Renal pelvis (tissue), 4 donors: ENCODE results near the gene TTI1. TPM values are rescaled to one million over a fixed set of nuclear protein-coding genes. Genes with fewer than 3 reads are reported as not detected.

ENCODE experiments used
- DNase-seq: peaks from one replicate; pipeline ENCODE4 v3.0.0-alpha.2; 2013
- polyA plus RNA-seq, 3 donors: library from polyadenylated mRNA; unstranded; fragments of 120-200 nt; gene quantifications; one replicate each; pipeline ENCODE4 v1.2.1, GENCODE V29; 2013; ENCODE audit not compliant: insufficient read length in 3 of 3

The TTI1 gene
- polyA plus RNA-seq, 3 donors: 28.7 to 37.1 (median 35.5) TPM

DNA sequence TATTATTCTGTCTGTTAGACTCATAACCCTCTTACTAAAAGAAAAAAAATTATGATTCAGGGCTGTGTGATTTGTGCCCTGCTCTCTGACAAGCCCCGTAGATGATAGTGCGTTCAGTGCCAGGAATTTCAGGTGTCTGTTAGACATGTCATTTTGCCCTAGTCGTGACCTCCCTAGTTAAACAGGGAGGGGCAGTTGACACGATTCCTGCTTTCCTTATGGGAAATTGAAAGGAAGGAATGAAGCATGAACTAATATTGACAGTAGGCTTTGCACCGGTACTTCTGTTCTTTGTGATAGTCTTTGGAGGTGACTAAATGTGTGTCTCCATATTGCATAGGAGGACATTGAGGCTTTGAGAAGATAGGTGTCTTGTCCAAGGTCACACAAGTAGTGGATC, 26.6 kb upstream of the TTI1 start:
- DNase-seq: no peak

DNA sequence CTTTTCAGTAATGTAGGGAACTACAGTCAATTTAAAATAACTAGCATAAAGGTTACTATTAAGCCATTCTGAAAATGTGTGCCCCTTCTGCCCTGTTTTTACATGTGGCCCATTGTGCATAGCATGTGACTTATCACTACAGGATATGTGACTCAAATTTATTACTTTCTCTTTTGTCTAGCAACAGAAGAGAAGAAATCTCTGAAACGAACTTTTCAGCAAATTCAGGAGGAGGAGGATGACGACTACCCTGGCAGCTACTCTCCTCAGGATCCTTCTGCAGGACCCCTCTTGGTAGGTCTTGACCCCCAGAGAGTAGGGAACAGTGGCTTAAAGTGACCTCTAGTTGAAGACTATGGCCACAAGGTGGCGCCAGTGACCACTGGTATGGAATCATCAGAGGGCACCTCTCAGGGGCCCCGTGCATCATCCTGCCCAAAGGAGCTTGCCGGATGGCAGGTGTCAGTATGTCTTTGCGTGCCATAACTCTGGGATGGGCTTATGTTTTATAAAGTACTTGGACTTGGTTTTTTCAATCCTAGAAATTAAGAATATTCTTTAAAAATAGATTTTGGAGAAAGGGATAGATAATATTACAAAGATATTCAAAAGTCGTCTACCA, 24.2 kb upstream of the TTI1 start:
- peak; percentile 66 for DNase-seq

DNA sequence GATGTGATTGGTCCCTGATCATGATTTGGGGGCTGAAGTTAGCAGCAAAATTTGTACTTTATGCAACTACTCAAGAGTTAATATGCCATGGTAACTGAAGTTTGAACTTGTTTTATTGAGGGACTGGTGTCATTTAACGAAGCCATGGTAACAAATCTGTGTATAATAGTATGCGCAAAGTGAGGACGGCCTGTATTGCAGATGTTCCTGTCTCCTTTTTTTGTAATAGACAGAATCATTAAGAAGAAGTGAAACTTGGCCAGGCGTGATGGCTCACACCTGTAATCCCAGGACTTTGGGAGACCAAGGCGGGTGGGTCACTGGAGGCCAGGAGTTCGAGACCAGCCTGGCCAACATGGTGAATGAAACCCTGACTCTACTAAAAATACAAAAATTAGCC, 22.6 kb upstream of the TTI1 start:
- DNase-seq: no peak

DNA sequence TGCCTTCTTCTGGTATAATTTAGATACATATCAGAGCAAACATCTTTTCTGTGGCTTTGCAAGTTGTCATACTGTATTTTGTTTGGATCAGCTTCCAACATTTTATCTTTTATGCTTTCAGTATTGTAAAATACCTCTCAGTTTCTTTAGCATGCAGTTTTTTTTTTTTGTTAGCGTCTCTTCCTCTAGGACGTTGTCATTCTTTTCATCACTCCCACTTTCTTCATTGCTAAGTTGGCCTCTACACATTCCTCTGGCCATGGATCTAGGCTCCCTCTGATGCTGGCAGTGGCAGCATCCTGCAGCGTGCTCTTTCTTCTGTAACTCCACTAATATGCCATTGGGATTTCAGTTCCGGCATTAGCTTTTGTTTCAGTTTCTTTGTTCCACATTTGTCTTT, 22.0 kb upstream of the TTI1 start:
- no peak for DNase-seq

DNA sequence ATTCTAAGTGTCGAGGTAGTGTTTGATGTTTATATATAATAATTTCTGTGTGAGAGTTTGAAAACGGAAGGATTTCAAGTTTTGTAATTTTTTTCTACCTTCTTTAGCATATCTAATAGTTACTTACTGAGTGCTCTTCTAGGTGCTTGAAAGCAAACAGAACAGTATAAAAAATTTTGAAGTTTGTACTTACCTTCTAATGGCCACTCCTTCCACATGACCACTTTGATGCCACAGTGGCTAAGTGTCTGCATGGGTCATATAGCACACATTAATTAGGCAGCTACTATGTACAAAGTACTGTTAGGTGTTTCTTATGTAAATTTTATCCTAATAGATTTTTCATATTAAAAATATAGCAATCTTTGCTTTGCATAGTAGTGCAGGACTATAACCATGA, 21.4 kb upstream of the TTI1 start:
- no peak for DNase-seq

DNA sequence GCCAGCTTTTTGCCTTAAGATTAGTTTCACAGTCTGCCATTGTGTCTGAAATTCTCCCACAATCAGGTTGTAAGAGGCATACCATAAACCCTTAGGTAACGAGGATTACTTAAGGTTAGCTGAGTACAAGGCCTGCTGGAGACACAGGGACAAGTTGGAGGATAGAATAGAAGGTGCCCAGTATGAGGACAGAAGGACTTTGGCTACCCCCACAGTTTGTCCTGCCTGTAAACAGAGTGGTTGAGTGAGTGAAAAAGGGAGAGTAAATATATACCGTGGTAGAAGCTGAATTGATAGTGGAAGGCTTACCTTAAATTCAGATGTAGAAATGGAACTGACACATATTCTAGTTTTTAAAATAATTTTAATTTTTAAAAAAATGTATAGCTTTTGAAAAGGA, 19.6 kb upstream of the TTI1 start:
- DNase-seq: no peak

DNA sequence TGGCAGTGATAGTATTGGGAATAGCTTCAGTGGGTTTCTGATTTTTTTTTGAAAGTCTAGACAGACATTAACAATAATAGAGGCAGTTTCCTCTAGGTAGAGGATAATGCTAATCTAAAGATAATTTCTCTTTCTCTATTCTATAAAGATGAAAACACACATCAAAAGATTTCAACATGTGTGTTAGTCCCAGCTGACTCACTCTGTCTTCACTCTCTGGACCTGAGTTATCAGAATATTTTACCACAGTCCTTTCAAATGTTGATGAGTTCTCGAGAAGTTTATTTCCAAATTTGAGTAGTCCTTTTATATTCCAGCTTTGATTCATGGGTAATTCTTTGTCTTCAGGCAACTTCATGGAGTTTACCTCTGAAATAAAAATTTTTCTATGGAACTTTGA, 17.4 kb upstream of the TTI1 start:
- DNase-seq: no peak

DNA sequence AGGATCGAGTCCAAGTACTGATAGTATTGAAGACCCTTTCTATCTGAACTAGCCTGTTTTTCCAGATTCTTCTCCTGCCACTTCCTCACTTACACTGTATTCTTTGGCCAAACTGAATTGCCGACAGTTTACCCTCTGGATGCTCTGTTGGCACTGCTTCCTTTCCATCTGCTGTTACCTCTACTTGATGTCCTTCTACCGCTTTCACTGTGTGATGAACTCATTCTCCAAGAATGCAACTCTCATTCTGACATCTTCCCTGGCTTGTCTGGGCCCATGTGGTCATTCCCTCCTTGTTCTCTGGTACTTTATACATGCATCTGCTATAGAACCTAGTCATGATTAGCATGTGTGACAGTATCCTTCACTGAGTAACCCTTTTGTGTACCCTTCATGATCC, 16.5 kb upstream of the TTI1 start:
- no peak for DNase-seq

DNA sequence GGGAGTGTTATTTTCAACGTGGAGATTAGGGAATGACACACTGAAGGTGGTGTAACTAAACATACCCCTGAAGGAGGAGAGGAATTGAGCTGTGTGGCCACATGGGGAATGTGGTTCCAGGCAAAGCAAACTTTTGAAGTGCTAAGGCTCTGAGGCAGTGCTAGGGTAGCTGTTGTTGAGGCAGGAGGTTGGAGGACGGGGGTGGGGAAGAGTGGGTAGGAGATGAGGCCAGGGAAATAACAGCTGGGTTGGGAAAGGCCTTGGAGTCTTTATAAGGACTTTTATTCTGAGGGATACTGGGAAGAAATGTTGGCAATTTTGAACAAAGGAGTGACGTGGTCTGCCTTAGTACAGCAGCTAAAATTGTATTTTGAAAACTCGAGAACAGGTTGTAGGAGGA, 13.3 kb upstream of the TTI1 start:
- DNase-seq: no peak

DNA sequence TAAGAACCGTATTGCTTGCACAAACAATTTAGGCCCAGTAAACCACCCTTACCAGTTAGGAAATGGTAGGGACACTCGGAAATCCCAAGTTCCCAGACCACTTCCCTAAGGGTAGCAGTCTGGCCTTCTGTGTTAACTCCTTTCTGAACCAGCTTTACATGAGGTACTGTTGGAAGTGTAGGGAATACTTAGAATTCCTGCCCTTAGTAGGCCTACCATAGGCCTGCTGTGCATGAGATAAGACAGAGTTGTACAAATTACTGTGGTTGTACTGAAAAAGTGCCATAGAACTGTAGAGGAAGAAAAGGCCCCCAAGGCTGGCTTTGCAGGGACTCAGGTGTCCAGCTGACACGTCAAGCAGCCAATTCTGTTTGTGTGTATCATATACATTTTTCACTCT, 11.4 kb upstream of the TTI1 start:
- DNase-seq: no peak

DNA sequence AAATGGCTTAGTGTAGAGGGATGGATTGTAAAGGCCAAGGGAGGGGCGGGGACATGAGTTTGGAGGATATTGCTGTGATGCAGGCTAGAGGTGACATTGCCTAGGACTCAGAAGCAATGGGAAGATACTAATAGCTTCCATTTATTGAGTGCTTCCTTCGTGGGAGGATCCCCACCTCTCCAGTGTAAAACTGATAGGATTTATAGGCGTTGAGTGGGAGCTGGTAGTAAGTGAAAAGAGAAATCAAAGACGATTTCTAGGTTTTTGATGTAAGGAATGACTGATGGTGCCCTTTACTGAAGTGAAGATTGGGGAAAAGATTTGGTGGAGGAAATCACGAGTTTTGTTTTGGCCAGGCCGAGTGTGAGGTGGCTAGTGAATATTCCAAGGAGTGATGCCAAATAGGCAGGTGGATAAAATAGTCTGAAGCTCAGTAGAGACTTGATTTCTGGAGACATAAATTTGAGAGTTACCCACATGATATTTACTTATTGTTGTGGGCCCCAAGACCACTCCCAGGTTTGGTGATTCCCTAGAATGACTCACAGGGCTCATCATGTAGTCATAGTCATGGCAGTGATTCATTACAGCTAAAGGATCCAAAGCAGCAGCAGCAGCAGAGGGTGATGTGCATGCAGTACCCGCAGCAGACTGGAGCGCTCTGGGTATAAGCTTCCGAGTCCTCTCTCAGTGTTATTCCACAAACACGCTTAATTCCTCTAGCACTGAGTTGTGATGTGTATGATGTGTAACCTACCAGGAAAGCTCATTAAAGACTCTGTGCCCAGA, 10.4 kb upstream of the TTI1 start:
- DNase-seq: no peak

DNA sequence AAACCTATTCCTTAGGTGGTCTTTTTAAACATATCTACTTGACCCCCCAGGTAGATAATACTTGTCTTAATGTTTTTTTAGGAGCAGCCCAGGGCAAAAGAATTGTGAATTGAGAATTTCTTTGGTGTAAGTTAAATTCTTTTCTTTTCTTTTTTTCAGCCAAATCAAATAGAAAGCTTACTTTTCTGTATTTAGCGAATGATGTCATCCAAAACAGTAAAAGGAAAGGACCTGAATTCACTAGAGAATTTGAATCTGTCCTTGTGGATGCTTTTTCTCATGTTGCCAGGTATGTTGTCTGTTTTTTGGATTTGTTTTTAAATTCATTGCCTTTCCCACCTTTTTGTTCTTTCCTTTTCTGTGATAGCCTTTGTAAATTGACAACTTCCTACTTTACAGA, 7.0 kb upstream of the TTI1 start:
- no peak for DNase-seq

DNA sequence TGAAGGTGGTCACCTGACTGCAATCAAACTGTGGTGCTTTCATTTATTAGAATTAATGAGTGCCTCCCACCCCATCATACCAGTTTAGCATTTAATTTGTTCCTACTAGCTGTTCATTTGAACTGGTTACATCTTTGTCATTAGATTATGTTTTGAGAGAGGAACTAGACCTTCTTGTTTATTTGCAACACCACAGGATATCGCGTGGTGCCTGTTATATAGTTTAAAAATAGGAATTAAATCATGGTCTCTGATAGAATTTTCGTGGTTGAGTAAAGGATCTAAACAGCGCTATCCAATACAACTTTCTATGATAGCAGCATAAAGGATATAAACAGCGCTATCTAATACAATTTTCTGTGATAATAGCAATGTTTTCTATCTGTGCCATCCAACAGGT, 3.1 kb upstream of the TTI1 start:
- DNase-seq: no peak

DNA sequence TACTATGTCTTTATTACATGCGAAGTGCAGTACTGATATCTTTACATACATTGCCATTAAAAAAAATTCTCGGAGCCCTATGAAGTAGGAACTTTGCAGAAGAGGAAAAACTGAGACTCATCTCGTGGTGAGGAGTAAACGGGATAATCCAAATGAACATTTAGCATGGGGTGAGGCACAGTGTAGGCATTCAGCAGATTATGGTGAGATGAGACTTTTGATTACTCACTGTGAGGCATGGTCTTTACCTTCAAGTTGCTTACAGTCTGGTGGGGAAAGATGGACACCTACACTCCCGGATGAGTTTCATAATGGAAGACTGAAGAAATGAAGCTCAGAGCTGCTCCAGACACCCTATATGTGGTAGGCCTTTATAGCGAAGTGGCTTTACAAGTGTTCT, 1.7 kb upstream of the TTI1 start:
- DNase-seq: no peak

DNA sequence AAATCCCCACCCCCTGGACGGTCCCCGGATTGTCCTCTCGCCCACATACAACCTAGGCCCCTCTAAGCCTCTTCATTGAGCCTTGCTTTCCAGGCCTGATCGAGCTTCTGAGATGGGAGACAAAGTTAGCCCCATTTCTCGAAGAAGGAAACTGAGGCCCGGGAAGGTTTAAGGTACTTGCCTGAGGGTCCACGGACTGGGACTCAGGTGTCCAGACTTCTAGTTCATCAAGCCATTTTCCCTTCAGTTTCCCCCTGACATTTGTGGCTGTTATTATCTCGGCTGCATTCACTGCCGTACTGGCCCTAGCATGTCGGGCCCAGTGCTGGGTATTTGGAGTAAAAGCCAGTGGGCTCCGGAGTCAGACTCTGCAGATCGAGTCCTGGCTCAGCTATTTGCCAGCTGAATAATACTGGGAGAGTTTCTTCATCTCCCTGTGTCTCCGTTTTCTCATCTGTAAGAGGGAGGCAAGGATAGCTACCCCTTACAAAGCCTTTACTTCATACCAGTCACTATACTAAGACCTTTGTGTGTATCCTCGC, 923 bp upstream of the TTI1 start:
- DNase-seq: no peak

DNA sequence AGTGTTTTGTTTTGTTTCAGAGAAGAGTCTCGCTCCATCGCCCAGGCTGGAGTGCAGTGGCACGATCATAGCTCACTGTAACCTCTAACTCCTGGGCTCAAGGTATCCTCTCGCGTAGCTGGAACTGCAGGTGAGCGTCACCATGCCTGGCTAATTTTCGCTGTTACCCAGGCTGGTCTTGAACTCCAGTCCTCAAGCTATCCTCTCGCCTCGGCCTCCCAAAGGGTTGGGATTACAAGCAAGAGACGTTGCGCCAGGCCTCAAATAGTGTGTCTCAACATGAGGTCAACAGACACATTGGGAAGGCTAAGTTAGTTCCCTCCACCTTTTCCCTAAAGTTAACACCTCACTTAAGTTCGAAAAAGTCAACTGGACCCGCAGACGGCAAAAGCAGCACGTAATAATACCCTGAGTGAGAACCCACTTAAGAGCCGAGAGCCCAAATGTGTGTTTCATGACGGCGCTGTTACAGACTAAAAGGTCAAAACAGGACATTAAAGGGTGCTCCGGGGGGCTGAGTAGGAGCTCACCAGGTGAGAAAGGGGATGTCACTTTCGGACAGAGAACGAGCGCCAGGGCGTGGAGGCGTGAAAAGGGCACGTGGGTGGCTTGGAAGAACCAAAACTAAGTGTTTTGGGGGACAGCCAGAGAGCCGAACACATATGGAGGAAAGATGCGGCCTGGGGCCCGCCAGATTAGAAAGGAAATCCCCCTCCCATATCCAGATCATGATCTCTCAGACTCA, 499 bp downstream of the TTI1 start:
- no peak for DNase-seq

DNA sequence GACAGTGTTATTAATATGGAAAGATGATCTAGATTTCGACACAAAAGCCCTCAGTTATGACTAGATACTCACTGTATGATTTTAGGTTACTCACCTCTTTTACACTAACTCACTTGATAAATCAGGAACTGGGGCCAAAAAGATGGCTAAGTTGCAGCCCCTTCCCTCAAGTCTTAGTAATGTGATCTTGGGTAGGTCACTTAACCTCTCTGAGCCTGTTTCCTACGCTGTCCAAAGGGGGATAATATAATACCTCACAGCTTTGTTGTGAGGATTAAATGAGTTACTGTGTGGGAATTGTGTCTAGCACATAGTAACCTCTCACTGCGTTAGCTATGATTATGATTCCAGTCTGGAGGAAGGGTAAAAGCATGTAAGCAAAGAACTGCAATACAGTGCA, 1.3 kb downstream of the TTI1 start:
- DNase-seq: no peak

DNA sequence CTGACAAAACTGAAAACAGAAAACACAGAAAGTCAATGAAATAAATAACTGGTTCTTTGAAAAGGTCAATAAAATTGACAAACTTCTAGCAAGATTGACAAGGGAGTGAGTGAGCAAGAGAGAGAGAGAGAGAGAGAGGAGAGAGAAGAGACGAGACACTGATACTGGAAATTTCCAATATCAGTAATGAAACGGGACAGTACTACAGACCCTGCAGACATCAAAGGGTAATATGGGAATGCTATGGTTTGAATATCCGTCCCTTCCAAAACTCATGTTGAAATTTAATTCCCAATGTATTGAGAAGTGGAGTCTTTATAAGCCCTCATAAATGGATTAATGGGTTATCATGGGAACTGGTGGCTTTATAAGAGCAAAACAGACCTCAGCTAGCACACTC, 3.8 kb downstream of the TTI1 start:
- no peak for DNase-seq

DNA sequence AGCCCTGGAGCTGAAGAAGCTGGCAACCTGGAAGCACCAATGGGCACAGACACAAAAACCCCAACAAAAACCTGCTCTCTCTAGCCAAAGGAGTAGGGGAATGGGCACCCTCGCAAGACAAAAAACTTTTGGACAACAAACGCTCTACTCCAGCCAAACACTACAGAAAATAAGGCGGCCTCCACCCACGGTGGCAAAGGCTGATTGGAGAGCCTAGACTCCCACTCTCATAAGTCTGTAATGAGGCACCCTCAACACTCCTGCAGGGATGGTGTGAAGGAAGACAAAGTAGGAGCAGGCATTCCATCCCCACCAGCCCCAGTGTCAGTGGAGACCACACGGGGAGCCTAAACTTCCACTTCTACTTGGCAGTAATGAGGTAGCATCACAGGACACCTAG, 8.8 kb downstream of the TTI1 start:
- no peak for DNase-seq

DNA sequence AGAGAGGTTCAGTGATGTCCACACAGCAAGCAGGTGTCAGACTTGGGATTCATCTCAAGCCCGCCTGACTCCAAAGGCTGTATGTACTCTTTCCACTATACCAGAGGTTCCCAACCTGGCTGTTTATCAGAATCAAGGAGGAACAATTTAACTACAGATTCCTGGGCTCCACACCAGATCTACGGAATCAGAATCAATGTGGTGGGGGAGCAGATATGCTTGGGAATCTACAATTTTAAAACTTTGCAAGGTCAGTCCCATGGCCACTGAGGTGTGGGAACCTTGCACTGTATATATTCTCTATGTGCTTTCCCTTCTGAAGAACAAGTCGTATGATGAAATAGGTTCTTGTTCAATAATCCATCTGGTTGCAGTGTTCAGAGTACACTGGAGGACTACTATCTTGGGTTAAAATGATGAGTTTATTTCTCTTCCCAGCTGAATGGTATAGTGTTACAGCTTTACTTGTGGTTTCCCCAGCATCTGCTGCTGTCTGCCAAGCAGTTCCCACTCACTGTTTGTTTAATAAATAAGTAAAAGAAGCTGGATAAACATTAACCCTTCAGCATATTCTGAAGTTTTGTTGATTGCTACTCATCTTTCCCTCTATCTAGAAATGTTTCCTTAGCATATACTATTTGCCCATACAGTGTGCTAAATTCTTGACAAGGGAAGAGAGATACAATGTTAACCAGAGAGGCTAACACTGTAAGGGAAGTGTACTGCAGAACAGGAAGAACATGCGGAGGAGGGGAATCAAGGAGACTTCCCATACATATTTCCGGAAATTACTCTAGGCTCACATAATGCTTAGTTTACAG, 9.9 kb downstream of the TTI1 start:
- DNase-seq: peak; percentile 20

DNA sequence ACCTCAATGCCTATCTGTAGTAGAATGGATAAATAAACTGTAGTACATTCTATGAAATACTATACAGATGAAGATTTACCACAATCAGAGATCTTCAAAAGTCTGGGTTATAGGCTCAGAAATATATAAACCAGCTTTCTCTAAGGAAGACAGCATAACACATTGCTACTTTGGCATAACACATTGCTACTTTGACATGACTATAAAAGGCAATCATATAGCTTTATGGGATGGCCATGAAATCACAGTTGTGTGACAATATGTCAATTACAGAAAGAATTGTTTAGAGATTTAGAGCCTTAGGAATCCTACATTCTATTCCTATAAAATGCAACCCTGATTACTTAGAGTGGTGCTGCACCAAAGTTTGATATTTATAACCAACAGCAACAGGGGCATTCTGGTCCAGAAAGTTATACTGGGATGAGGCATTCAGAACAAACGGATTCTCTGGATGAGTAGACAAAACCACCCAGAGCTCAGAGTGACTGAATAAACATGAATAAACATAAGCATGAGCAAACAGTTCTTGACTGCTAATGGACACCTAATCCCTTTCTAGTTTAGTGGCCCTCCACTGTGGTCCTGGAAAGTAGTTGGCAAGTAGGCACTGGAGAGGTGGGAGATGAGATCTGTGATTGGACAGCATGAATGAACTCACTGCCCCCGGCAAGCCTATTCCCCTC, 12.0 kb downstream of the TTI1 start:
- no peak for DNase-seq

DNA sequence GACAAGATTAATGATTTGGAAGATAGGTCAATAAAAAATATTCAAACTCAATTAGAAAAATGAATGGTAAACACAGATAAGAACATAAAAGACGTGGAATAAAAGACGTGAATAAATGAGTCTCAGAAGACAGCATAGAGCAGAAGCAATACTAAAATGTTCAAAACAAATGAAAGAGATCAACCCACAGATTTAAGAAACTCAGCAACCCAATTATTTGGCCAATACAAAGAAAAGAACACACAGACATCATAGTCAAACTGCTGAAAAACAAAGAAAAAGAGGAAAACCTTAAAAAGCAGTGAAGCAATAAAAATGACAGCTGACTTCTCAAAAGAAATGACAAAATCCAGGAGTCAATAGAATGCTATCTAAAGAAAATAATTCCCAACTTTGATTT, 14.9 kb downstream of the TTI1 start:
- no peak for DNase-seq
